Prostate gland (tissue), 2 donors: ENCODE data around the gene FARP2.
"Not testable (repeated sequence)": the region's sequence is repeated elsewhere in the genome, so short reads cannot be mapped to it uniquely, and the experiment has no call there.

ENCODE experiments used
- CTCF ChIP-seq, 4 experiments: fragments of 200-600 bp in 2 of 4; fragments of 450-650 bp in 2 of 4; sonication (generic) in 2 of 4; IDR thresholded peaks; 1 replicate in 3 of 4; 2 replicates in 1 of 4; pipeline ENCODE4 v1.5.1; 2016 to 2019; ENCODE audit warnings: antibody characterized with exemption in 4 of 4, mild to moderate bottlenecking in 2 of 4, moderate library complexity in 2 of 4
- POLR2A ChIP-seq: fragments of 450-650 bp; IDR thresholded peaks from one replicate; pipeline ENCODE4 v1.6.1; 2016; ENCODE audit warnings: antibody characterized with exemption, mild to moderate bottlenecking

- not testable (repeated sequence) for TF ChIP-seq POLR2A; CTCF (IDR thresholded peaks at IDR 0.05)
Observed at GRCh38 chr2:241421942-241422341, 65.9 kb downstream of the FARP2 start.
